WERI-Rb-1 (cell line): ENCODE data around the gene EBLN2.

Source experiments
- DNase-seq: peaks from one replicate; pipeline ENCODE4 v3.0.0-alpha.2; 2020
- H3K27ac ChIP-seq: fragments of 250-450 bp; sonication (Bioruptor Pico); 2 replicates; pipeline ENCODE4 v1.5.1; 2020; ENCODE audit warnings: mild to moderate bottlenecking, moderate library complexity
- H3K27me3 ChIP-seq: fragments of 250-450 bp; sonication (Bioruptor Pico); 2 replicates; pipeline ENCODE4 v1.5.1; 2021; ENCODE audit warnings: mild to moderate bottlenecking, low read depth, moderate library complexity; ENCODE audit not compliant: insufficient read depth, severe bottlenecking
- H3K36me3 ChIP-seq: fragments of 250-450 bp; sonication (Bioruptor Pico); 2 replicates; pipeline ENCODE4 v1.5.1; 2020; ENCODE audit warnings: mild to moderate bottlenecking, moderate library complexity
- H3K4me3 ChIP-seq: 2 replicates; pipeline ENCODE4 v1.5.1; 2011; ENCODE audit warnings: low read depth, mild to moderate bottlenecking, control low read depth, low read length
- H3K9me3 ChIP-seq: fragments of 250-450 bp; sonication (Bioruptor Pico); 2 replicates; pipeline ENCODE4 v1.5.1; 2021; ENCODE audit warnings: mild to moderate bottlenecking, moderate library complexity; ENCODE audit not compliant: severe bottlenecking
- CTCF ChIP-seq: IDR thresholded peaks from 2 replicates; pipeline ENCODE4 v1.5.1; 2011; ENCODE audit warnings: low read depth, mild to moderate bottlenecking, control low read depth, inconsistent platforms, low read length

The EBLN2 gene

GRCh38 chr3:73081140-73081539 lies 19.7 kb downstream of the EBLN2 start:
- DNase-seq: no peak
- Histone ChIP-seq H3K4me3 (no peak overlapping the region), H3K36me3 (no peaks in the 10 kb centered on the region), H3K27ac (no peak overlapping the region), H3K9me3 (no peaks in the 10 kb centered on the region), H3K27me3 (no peaks in the 10 kb centered on the region)
- TF ChIP-seq CTCF: no peak

GRCh38 chr3:73084170-73084569 lies 22.7 kb downstream of the EBLN2 start:
- TF ChIP-seq CTCF: no peak
- DNase-seq: no peak
- no peaks in the 10 kb centered on the region for H3K36me3 ChIP-seq
- H3K9me3 ChIP-seq: no peaks in the 10 kb centered on the region
- H3K27me3 ChIP-seq: no peaks in the 10 kb centered on the region
- H3K4me3 ChIP-seq: no peak overlapping the region
- no peak overlapping the region for H3K27ac ChIP-seq

DNA sequence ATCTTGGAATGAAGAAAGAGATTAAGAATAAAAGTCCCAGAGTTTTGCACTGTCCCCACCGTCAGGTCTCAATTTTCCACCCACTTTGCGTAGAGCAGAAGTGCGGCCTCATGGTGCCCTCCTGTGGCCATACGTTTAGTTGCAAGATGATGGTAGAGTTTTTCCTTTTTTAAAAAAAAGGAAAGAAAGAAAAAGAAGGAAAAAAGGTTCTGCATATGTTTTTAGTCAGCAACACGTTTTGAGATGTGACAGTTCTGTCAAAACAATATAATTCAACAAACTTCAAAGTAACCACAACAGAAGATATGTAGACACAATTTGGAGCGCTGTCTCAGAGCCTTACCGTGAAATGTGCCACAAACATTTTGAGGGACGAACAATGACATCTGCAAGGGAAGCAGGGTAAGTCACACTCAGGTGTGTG lies 24.6 kb downstream of the EBLN2 start:
- H3K36me3 ChIP-seq: no peaks in the 10 kb centered on the region
- H3K4me3 ChIP-seq: no peak overlapping the region
- H3K27ac ChIP-seq: no peak overlapping the region
- peak; percentile 45 for DNase-seq
- TF ChIP-seq CTCF: peak; percentile 57
- no peaks in the 10 kb centered on the region for H3K27me3 ChIP-seq
- no peaks in the 10 kb centered on the region for H3K9me3 ChIP-seq

GRCh38 chr3:73094129-73094528 lies 32.7 kb downstream of the EBLN2 start:
- Histone ChIP-seq H3K4me3 (no peak overlapping the region), H3K36me3 (no peaks in the 10 kb centered on the region), H3K27ac (no peak overlapping the region), H3K9me3 (no peaks in the 10 kb centered on the region), H3K27me3 (no peaks in the 10 kb centered on the region)
- TF ChIP-seq CTCF: no peak
- no peak for DNase-seq

DNA sequence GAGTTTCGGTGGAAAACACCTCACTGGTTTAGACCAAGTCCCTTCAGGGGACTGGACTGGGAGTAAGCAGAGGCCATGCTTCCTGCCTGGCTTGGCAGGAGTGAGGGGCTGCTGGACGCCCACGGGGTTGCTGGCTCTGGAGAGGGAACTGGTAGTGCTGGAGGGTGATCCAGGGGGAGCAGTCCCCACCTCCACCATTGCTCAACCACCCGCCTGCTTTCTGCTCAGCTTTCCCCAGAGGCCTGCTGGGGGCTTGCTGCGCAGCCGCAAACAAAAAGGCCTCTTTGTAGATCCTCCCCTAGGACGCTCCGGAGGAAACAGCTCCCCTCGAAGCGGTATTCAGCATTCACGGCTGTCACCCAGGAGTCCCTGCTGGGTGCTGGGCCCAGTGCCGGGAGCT lies 33.5 kb downstream of the EBLN2 start:
- Histone ChIP-seq H3K27me3 (no peaks in the 10 kb centered on the region), H3K9me3 (no peaks in the 10 kb centered on the region), H3K36me3 (no peaks in the 10 kb centered on the region), H3K4me3 (no peak overlapping the region), H3K27ac (no peak overlapping the region)
- DNase-seq: no peak
- TF ChIP-seq CTCF: no peak

DNA sequence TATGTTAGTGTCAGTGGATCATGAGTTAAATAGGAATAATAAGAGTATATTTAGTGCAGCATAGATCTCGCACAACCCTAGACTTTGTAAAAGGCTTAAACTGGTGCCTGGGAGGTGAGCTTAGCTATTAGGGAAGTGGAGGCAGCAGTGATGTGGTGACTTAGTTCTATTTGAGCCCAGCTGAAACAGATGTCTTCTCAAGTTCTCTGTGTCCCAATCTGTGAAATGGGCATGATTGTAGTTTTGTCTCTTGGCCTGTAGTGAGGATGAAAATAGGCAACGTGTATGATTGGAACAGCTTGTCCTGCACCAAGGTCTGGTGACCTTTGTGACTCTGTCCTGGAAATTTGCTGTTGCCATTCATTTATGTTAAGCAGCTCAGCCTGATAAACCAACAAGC lies 34.7 kb downstream of the EBLN2 start:
- Histone ChIP-seq H3K27me3 (no peaks in the 10 kb centered on the region), H3K4me3 (no peak overlapping the region), H3K36me3 (no peaks in the 10 kb centered on the region), H3K9me3 (no peaks in the 10 kb centered on the region), H3K27ac (no peak overlapping the region)
- TF ChIP-seq CTCF: no peak
- no peak for DNase-seq
